Liver (tissue), 9 donors: ENCODE measurements around the gene HINT2. TPM values are rescaled to one million over a fixed set of nuclear protein-coding genes. Genes with fewer than 3 reads are reported as not detected.
A peak's percentile ranks its signal among the peaks of the same experiment; 100 is the strongest.

Source experiments
- DNase-seq: peaks from one replicate; pipeline ENCODE4 v3.0.0-alpha.2; 2017; ENCODE audit warnings: low spot score
- H3K27ac ChIP-seq, 2 donors: one replicate each; pipeline ENCODE4 v1.7.0; 2013; ENCODE audit warnings: inconsistent platforms in 2 of 2, low read length in 2 of 2, control low read depth in 1 of 2, low read depth in 1 of 2, mild to moderate bottlenecking in 1 of 2
- H3K27me3 ChIP-seq, 4 donors: one replicate each; pipeline versions ENCODE4 v1.6.1 to v1.7.0; 2013; ENCODE audit warnings: low read length in 3 of 4, inconsistent platforms in 1 of 4, mild to moderate bottlenecking in 1 of 4, moderate library complexity in 1 of 4; ENCODE audit not compliant: control insufficient read depth in 4 of 4, insufficient read depth in 4 of 4
- H3K36me3 ChIP-seq, 4 donors: one replicate each; pipeline versions ENCODE4 v1.6.1 to v1.7.0; 2013; ENCODE audit warnings: low read length in 3 of 4, mild to moderate bottlenecking in 3 of 4, low read depth in 1 of 4, moderate library complexity in 1 of 4; ENCODE audit not compliant: control insufficient read depth in 4 of 4, insufficient read depth in 3 of 4
- H3K4me1 ChIP-seq, 4 donors: one replicate each; pipeline versions ENCODE4 v1.6.1 to v1.7.0; 2013; ENCODE audit warnings: low read length in 3 of 4, mild to moderate bottlenecking in 3 of 4, moderate library complexity in 1 of 4; ENCODE audit not compliant: control insufficient read depth in 4 of 4, insufficient read depth in 4 of 4
- H3K4me3 ChIP-seq, 3 donors: one replicate each; pipeline versions ENCODE4 v1.6.1 to v1.7.0; 2013; ENCODE audit warnings: low read length in 3 of 3, control low read depth in 1 of 3, low read depth in 1 of 3, mild to moderate bottlenecking in 1 of 3
- H3K9ac ChIP-seq, 2 donors: one replicate each; pipeline ENCODE4 v1.7.0; 2013; ENCODE audit warnings: low read length in 2 of 2, mild to moderate bottlenecking in 2 of 2, moderate library complexity in 2 of 2, control low read depth in 1 of 2, low read depth in 1 of 2
- H3K9me3 ChIP-seq, 4 donors: one replicate each; pipeline versions ENCODE4 v1.6.1 to v1.7.0; 2013; ENCODE audit warnings: low read length in 3 of 4; ENCODE audit not compliant: control insufficient read depth in 4 of 4
- ATF3 ChIP-seq: IDR thresholded peaks from 2 replicates; pipeline ENCODE4 v1.6.1; 2016; ENCODE audit warnings: antibody characterized with exemption
- CTCF ChIP-seq: fragments of 150-350 bp; IDR thresholded peaks from 2 replicates; pipeline ENCODE4 v1.5.1; 2017; ENCODE audit warnings: improper control_type of control experiment, low read depth, low read length; ENCODE audit not compliant: missing input control
- EGR1 ChIP-seq, 2 donors: IDR thresholded peaks; 2 replicates each; pipeline ENCODE4 v1.6.1; 2016 to 2018; ENCODE audit warnings: antibody characterized with exemption in 2 of 2, low read depth in 2 of 2
- FOXA1 ChIP-seq: IDR thresholded peaks from 2 replicates; pipeline ENCODE4 v1.6.1; 2016; ENCODE audit warnings: antibody characterized with exemption
- GABPA ChIP-seq, 2 donors: IDR thresholded peaks in 1 of 2; conservative IDR thresholded peaks in 1 of 2; 2 replicates each; pipeline ENCODE4 v1.6.1; 2016; ENCODE audit warnings: antibody characterized with exemption in 2 of 2, mild to moderate bottlenecking in 1 of 2, moderate library complexity in 1 of 2
- HNF4A ChIP-seq, 2 donors: conservative IDR thresholded peaks; 2 replicates each; pipeline ENCODE4 v1.6.1; 2016; ENCODE audit warnings: antibody characterized with exemption in 2 of 2, mild to moderate bottlenecking in 2 of 2
- JUND ChIP-seq, 2 donors: IDR thresholded peaks; 2 replicates each; pipeline ENCODE4 v1.6.1; 2016; ENCODE audit warnings: antibody characterized with exemption in 2 of 2
- MAX ChIP-seq: IDR thresholded peaks from 2 replicates; pipeline ENCODE4 v1.6.1; 2016; ENCODE audit warnings: antibody characterized with exemption
- RAD21 ChIP-seq, 2 donors: IDR thresholded peaks; 2 replicates each; pipeline ENCODE4 v1.6.1; 2016; ENCODE audit warnings: antibody characterized with exemption in 2 of 2, mild to moderate bottlenecking in 2 of 2
- RXRA ChIP-seq, 2 donors: IDR thresholded peaks; 2 replicates each; pipeline ENCODE4 v1.6.1; 2017 to 2018; ENCODE audit warnings: antibody characterized with exemption in 2 of 2, mild to moderate bottlenecking in 1 of 2
- SP1 ChIP-seq: IDR thresholded peaks from 2 replicates; pipeline ENCODE4 v1.6.1; 2018; ENCODE audit warnings: antibody characterized with exemption, mild to moderate bottlenecking
- TAF1 ChIP-seq: conservative IDR thresholded peaks from 2 replicates; pipeline ENCODE4 v1.6.1; 2016; ENCODE audit warnings: antibody characterized with exemption, mild to moderate bottlenecking
- YY1 ChIP-seq: IDR thresholded peaks from 2 replicates; pipeline ENCODE4 v1.6.1; 2016; ENCODE audit warnings: antibody characterized with exemption, mild to moderate bottlenecking
- ZBTB33 ChIP-seq: IDR thresholded peaks from 2 replicates; pipeline ENCODE4 v1.6.1; 2016; ENCODE audit warnings: antibody characterized with exemption
- WGBS: extraction: QIAGEN DNeasy Blood & Tissue Kit; methylation state at CpG from one replicate; pipeline ENCODE4 v1.1.7; 2013; 5-methylcytosine and 5-hydroxymethylcytosine counted together
- polyA plus RNA-seq, 2 donors: library from polyadenylated mRNA; stranded (reverse) in 1 of 2; unstranded in 1 of 2; fragments of 200-250 nt in 1 of 2; fragments of >200 nt in 1 of 2; fragmentation: Nextera tagmentation in 1 of 2; extraction: Ambion mirVana in 1 of 2; gene quantifications; one replicate each; pipeline versions ENCODE4 v1.2.1 to v1.2.3, GENCODE V29; 2013 to 2015
- total RNA-seq, 2 donors: library from RNA; depleted of rRNA; stranded (reverse); fragments of >200 nt; gene quantifications; one replicate each; pipeline ENCODE4 v1.2.3, GENCODE V29; 2014
- donor health status: healthy.
- donor health status: healthy.
- donor health status: healthy.
- donor health status: healthy.
- donor health status: healthy.

HINT2 gene
- total and polyA plus RNA-seq, 4 donors: 34.3 to 176 (median 76.1) TPM

GRCh38 chr9:35829084-35829763 is 14.4 kb upstream of the HINT2 start, which contains the start of gene TMEM8B:
Gene TMEM8B (plus strand): TSS chr9:35829228. CDS start chr9:35829448, 220 bp downstream.
- TF ChIP-seq SP1 (peak; percentile 10), HNF4A (conservative IDR thresholded peaks at IDR 0.05) (peak in 1 of 2 donors; percentile 6), TAF1 (no peak), CTCF (no peak), EGR1 (IDR thresholded peaks at IDR 0.05; ENCODE audit: low read depth in 2 of 2) (peak in 1 of 2 donors; percentile 33)
- H3K9ac ChIP-seq: peak within 1 kb of the TSS; percentile 69 to 82
- no peaks in the 10 kb centered on the region for H3K9me3 ChIP-seq
- peaks cover 5 to 25% (median 14%) of the 10 kb centered on the region in 4 donors for H3K4me1 ChIP-seq
- peak within 1 kb of the TSS; percentile 62 to 84 for H3K27ac ChIP-seq
- no peaks in the 10 kb centered on the region for H3K27me3 ChIP-seq
- H3K36me3 ChIP-seq: no peaks in the 10 kb centered on the region
- WGBS: 2% methylated on average over 53 of the region's 53 CpGs
- peak; percentile 97 for DNase-seq
- peak within 1 kb of the TSS; percentile 78 for H3K4me3 ChIP-seq

GRCh38 chr9:35828716-35829083 is 13.9 kb upstream of the HINT2 start, which contains the start of gene FAM221B:
Gene FAM221B (minus strand): TSS chr9:35828732. CDS start chr9:35826161, 2,571 bp downstream.
- no peaks in the 10 kb centered on the region for H3K9me3 ChIP-seq
- TF ChIP-seq TAF1: no peak
- TF ChIP-seq ATF3: no peak
- TF ChIP-seq RAD21 (IDR thresholded peaks at IDR 0.05): no peak
- no peak for TF ChIP-seq RXRA (IDR thresholded peaks at IDR 0.05)
- no peak for TF ChIP-seq JUND (IDR thresholded peaks at IDR 0.05)
- TF ChIP-seq EGR1 (IDR thresholded peaks at IDR 0.05; ENCODE audit: low read depth in 2 of 2): no peak
- no peak for TF ChIP-seq YY1
- TF ChIP-seq GABPA (IDR thresholded peaks at IDR 0.05 in 1 of 2, conservative IDR thresholded peaks at IDR 0.05 in 1 of 2): no peak
- TF ChIP-seq MAX: no peak
- TF ChIP-seq ZBTB33: no peak
- no peak for TF ChIP-seq SP1
- no peak for TF ChIP-seq FOXA1
- peak within 1 kb of the TSS; percentile 62 to 84 for H3K27ac ChIP-seq
- H3K4me3 ChIP-seq: peak within 1 kb of the TSS; percentile 78
- H3K4me1 ChIP-seq: peaks cover 5 to 23% (median 12%) of the 10 kb centered on the region in 4 donors
- no peak for DNase-seq
- no peaks in the 10 kb centered on the region for H3K36me3 ChIP-seq
- 2% methylated on average over 21 of the region's 21 CpGs for WGBS
- H3K9ac ChIP-seq: peak within 1 kb of the TSS; percentile 69 to 82
- no peaks in the 10 kb centered on the region for H3K27me3 ChIP-seq
